Brain pericyte (primary cell): ENCODE data around the gene PRRC2C.
"Not testable (repeated sequence)": the region's sequence is repeated elsewhere in the genome, so short reads cannot be mapped to it uniquely, and the experiment has no call there.

Source experiments
- DNase-seq: peaks from one replicate; pipeline ENCODE4 v3.0.0-alpha.2; 2012; ENCODE audit warnings: low read depth, low spot score

The PRRC2C gene

GRCh38 chr1:171500304-171500703 lies 15.0 kb downstream of the PRRC2C start:
- DNase-seq: no peak

- no peak for DNase-seq
Measured at GRCh38 chr1:171500803-171501202, 15.5 kb downstream of the PRRC2C start.

- DNase-seq: no peak
Measured at GRCh38 chr1:171501305-171502024, 16.1 kb downstream of the PRRC2C start.

- DNase-seq: peak; percentile 16
Measured at GRCh38 chr1:171506525-171507304, 21.4 kb downstream of the PRRC2C start.

GRCh38 chr1:171507435-171507834 lies 22.1 kb downstream of the PRRC2C start:
- no peak for DNase-seq

- DNase-seq: no peak
Measured at GRCh38 chr1:171509191-171509590, 23.9 kb downstream of the PRRC2C start.

- DNase-seq: no peak
Measured at GRCh38 chr1:171513743-171514142, 28.4 kb downstream of the PRRC2C start.

- no peak for DNase-seq
Measured at GRCh38 chr1:171515299-171515698, 30.0 kb downstream of the PRRC2C start.

GRCh38 chr1:171515741-171516140 lies 30.4 kb downstream of the PRRC2C start:
- no peak for DNase-seq

- no peak for DNase-seq
Measured at GRCh38 chr1:171521567-171521966, 36.2 kb downstream of the PRRC2C start.

GRCh38 chr1:171530676-171531075 lies 45.3 kb downstream of the PRRC2C start:
- no peak for DNase-seq

GRCh38 chr1:171532520-171532919 lies 47.2 kb downstream of the PRRC2C start:
- DNase-seq: no peak

- DNase-seq: no peak
Measured at GRCh38 chr1:171545523-171545922, 60.2 kb downstream of the PRRC2C start.

GRCh38 chr1:171550050-171550449 lies 64.7 kb downstream of the PRRC2C start:
- no peak for DNase-seq

GRCh38 chr1:171550598-171551100 lies 65.3 kb downstream of the PRRC2C start:
- DNase-seq: not testable (repeated sequence)

- not testable (repeated sequence) for DNase-seq
Measured at GRCh38 chr1:171553960-171554359, 68.6 kb downstream of the PRRC2C start.

GRCh38 chr1:171563675-171564074 lies 78.3 kb downstream of the PRRC2C start:
- no peak for DNase-seq

GRCh38 chr1:171566467-171566866 lies 81.1 kb downstream of the PRRC2C start:
- DNase-seq: no peak

- DNase-seq: no peak
Measured at GRCh38 chr1:171570295-171570694, 85.0 kb downstream of the PRRC2C start.

GRCh38 chr1:171576144-171576543 lies 90.8 kb downstream of the PRRC2C start:
- no peak for DNase-seq

- DNase-seq: no peak
Measured at GRCh38 chr1:171581226-171581625, 95.9 kb downstream of the PRRC2C start.

GRCh38 chr1:171581766-171582165 lies 96.4 kb downstream of the PRRC2C start:
- no peak for DNase-seq

- no peak for DNase-seq
Measured at GRCh38 chr1:171582589-171582988, 97.3 kb downstream of the PRRC2C start.
